Stomach (tissue), 9 donors: ENCODE data around the gene ZNF358. TPM values are rescaled to one million over a fixed set of nuclear protein-coding genes. Genes with fewer than 3 reads are reported as not detected.
A peak's percentile ranks its signal among the peaks of the same experiment; 100 is the strongest.
"Not testable (repeated sequence)": the region's sequence is repeated elsewhere in the genome, so short reads cannot be mapped to it uniquely, and the experiment has no call there.

Experiments
- DNase-seq, 2 donors: peaks; one replicate each; pipeline versions ENCODE4 v3.0.0 to v3.0.0-alpha.2; 2013 to 2019
- H3K27ac ChIP-seq, 5 donors: fragments of 200-600 bp in 4 of 5; sonication (generic) in 4 of 5; one replicate each; pipeline ENCODE4 v1.5.1; 2013 to 2019; ENCODE audit warnings: mild to moderate bottlenecking in 1 of 5, moderate library complexity in 1 of 5
- H3K27me3 ChIP-seq, 3 donors: fragments of 200-600 bp; sonication (generic); one replicate each; pipeline ENCODE4 v1.5.1; 2017 to 2019; ENCODE audit warnings: mixed run types in 1 of 3
- H3K36me3 ChIP-seq, 4 donors: fragments of 200-600 bp; sonication (generic); 1 replicate in 3 of 4; 2 replicates in 1 of 4; pipeline ENCODE4 v1.5.1; 2016 to 2019
- H3K4me1 ChIP-seq, 4 donors: fragments of 200-600 bp; sonication (generic); one replicate each; pipeline ENCODE4 v1.5.1; 2016 to 2019
- H3K4me3 ChIP-seq, 4 donors: fragments of 200-600 bp; sonication (generic) in 3 of 4; one replicate each; pipeline ENCODE4 v1.5.1; 2016 to 2019; ENCODE audit warnings: mild to moderate bottlenecking in 1 of 4
- H3K9me3 ChIP-seq, 4 donors: fragments of 200-600 bp; sonication (generic); one replicate each; pipeline ENCODE4 v1.5.1; 2016 to 2019
- EP300 ChIP-seq: sonication (generic); formaldehyde crosslinking; IDR thresholded peaks from one replicate; pipeline ENCODE4 v1.6.1; 2017; ENCODE audit warnings: antibody characterized with exemption
- POLR2A ChIP-seq, 4 donors: fragments of 450-650 bp; IDR thresholded peaks; one replicate each; pipeline ENCODE4 v1.6.1; 2016; ENCODE audit warnings: antibody characterized with exemption in 4 of 4, control low read depth in 2 of 4, mild to moderate bottlenecking in 1 of 4, moderate library complexity in 1 of 4
- POLR2AphosphoS5 ChIP-seq, 3 donors: sonication (generic); formaldehyde crosslinking; IDR thresholded peaks; one replicate each; pipeline ENCODE4 v1.6.1; 2016; ENCODE audit warnings: antibody characterized with exemption in 3 of 3
- WGBS, 5 donors: extraction: QIAGEN DNeasy Blood & Tissue Kit in 3 of 5; methylation state at CpG; one replicate each; pipeline versions ENCODE4 v1.1.5 to v1.1.7; 2013 to 2018; 5-methylcytosine and 5-hydroxymethylcytosine counted together
- intact Hi-C: fragments of 100-400 bp; cut with DNase I; formaldehyde crosslinking; loops from one replicate; pipeline ENCODE4 v1.15.1; 2023; ENCODE audit warnings: low total_unique reads
- polyA plus RNA-seq, 3 donors: library from polyadenylated mRNA; stranded (reverse); fragments of 200-250 nt; gene quantifications; one replicate each; pipeline ENCODE4 v1.2.3, GENCODE V29; 2013
- total RNA-seq, 5 donors: library from RNA; depleted of rRNA; stranded (reverse); fragments of >200 nt; gene quantifications; one replicate each; pipeline versions ENCODE4 v1.1.0 to v1.2.3, GENCODE V29; 2014 to 2016
- TF ChIP-seq, protein P1 (sequence below), 7 experiments: fragments of 450-650 bp in 4 of 7; fragments of 200-600 bp in 3 of 7; sonication (generic) in 3 of 7; IDR thresholded peaks; one replicate each; pipeline ENCODE4 v1.5.1; 2016 to 2019; ENCODE audit warnings: antibody characterized with exemption in 7 of 7, control low read depth in 2 of 7, mild to moderate bottlenecking in 1 of 7
- donor health status: healthy with polysubstance abuse.
- donor health status: Bipolar disorder and iron deficiency.
- donor health status: healthy.

The ZNF358 gene
- total and polyA plus RNA-seq, 8 donors = 6.2 to 304 (median 74.1) TPM

DNA sequence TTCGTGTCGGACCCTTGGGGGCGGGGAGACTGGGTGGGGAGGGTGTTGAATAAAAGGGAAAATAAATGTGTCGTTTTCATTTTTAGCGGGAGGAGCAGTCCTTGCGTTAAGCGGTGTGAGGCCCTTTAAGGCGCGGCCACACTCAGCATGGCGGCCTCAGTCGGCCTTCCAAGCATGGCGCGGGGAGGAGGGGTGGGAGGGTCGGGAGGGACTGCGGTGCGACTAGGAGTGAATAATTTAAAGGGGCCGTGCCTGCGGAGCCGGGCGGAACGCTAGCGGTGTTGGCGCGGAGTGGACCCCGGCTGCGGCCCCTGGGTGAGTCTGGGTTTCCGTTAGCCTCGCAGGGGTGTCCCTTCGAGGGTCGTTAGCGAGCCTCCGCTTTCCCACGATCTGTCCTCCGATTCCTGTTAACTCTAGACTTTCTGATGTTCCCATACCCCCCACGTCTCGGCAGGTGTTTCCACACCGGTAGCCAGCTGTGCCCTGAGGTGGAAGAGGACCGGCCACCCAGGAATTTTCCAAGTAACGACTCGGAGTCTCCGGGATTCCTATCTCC is 18.1 kb downstream of the ZNF358 start:
- DNase-seq = peak; percentile 88 to 97
- Histone ChIP-seq H3K36me3 (peaks cover 23 to 54% (median 46%) of the 10 kb centered on the region in 4 donors), H3K4me1 (peaks cover 7 to 31% (median 25%) of the 10 kb centered on the region in 4 donors), H3K9me3 (no peaks in the 10 kb centered on the region), H3K27me3 (no peaks in the 10 kb centered on the region), H3K27ac (peak overlapping the region; percentile 92 to 94 (median 92)), H3K4me3 (peak overlapping the region; percentile 77 to 82 (median 80))
- intact Hi-C loops = no loop called here
- WGBS, 5 donors = 0 to 1% (median 0%) methylated on average over 21 to 41 of the region's 41 CpGs
- TF ChIP-seq EP300 (no peak), POLR2AphosphoS5 (IDR thresholded peaks at IDR 0.05) (peak; percentile 65 to 94 (median 88))

DNA sequence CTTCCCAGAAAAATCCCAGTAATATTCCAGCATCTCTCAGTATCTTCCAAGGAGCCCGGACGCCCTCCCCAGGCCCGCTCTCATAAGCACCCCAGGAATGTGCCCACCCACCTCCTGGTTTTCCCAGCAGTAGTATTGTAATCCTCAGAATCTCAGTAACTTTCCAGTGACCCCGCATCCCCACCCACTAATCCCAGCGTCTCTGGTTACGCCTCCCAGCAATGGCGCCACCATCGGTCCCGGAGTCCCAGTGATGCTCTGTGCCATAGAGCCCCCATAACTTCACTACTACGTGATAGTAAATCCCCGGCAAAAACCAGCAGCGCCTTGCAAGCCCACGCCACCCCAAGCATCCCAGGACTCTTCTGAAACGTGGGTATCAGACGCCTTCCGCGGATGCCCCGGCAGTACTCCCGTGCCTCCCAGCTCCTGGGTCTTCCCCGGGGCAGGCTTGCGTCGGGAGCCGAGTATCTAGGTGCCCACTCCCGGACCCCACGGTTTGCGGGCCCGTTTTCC is 18.7 kb downstream of the ZNF358 start:
- H3K9me3 ChIP-seq = no peaks in the 10 kb centered on the region
- 0% methylated on average over 9 to 27 of the region's 27 CpGs for WGBS, 5 donors
- peak overlapping the region; percentile 92 to 94 (median 92) for H3K27ac ChIP-seq
- H3K4me3 ChIP-seq = peak overlapping the region; percentile 77 to 82 (median 80)
- no peaks in the 10 kb centered on the region for H3K27me3 ChIP-seq
- TF ChIP-seq EP300 = no peak
- TF ChIP-seq, protein P1, sequence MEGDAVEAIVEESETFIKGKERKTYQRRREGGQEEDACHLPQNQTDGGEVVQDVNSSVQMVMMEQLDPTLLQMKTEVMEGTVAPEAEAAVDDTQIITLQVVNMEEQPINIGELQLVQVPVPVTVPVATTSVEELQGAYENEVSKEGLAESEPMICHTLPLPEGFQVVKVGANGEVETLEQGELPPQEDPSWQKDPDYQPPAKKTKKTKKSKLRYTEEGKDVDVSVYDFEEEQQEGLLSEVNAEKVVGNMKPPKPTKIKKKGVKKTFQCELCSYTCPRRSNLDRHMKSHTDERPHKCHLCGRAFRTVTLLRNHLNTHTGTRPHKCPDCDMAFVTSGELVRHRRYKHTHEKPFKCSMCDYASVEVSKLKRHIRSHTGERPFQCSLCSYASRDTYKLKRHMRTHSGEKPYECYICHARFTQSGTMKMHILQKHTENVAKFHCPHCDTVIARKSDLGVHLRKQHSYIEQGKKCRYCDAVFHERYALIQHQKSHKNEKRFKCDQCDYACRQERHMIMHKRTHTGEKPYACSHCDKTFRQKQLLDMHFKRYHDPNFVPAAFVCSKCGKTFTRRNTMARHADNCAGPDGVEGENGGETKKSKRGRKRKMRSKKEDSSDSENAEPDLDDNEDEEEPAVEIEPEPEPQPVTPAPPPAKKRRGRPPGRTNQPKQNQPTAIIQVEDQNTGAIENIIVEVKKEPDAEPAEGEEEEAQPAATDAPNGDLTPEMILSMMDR (IDR thresholded peaks at IDR 0.05) = no peak
- no peak for TF ChIP-seq POLR2A (IDR thresholded peaks at IDR 0.05)
- TF ChIP-seq POLR2AphosphoS5 (IDR thresholded peaks at IDR 0.05) = no peak
- peaks cover 23 to 54% (median 46%) of the 10 kb centered on the region in 4 donors for H3K36me3 ChIP-seq
- intact Hi-C loops = no loop called here
- peaks cover 7 to 31% (median 25%) of the 10 kb centered on the region in 4 donors for H3K4me1 ChIP-seq
- peak; percentile 40 to 89 for DNase-seq

DNA sequence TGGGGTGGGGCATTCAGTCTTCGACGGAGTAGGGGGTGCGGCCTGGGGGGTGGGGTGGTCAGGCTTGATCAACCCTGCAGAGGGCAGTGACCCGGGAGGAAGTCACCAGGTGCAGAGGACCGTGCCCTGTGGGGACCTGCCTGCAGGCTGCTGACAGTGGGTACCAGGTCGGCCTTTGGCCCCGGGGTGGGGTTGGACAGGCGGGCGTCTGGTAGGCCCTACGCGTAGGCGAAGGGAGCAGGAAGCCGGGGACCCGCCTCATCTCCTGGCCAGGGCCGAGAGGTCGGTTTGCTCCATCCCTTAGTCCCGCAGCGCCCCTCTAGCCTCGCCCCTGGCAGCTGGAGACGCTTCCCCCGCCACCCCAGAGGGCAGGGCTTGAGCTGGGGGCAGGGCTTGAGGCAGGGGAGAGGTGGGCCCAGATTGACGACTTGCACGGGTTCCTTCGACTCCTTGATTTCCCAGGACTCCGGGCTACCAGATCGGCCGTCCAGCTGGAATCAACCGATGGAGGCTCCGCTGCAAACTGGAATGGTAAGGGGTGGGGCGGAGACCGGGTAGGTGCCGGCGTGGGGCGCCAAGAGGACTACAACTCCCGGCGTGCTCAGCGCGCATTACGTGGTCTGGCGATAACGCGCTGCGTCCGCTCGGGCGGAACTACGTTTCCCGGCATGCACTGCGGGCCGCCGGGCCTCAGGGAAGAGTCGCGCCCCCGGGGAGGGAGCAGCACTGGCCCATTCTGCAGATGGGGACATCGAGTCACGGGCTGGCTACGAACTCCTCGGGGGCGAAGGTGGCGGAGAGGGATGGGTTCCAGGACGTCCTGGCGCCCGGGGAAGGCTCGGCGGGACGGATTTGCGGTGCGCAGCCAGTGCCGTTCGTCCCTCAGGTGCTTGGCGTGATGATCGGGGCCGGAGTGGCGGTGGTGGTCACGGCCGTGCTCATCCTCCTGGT is 19.4 kb downstream of the ZNF358 start, which contains the start of gene PNPLA6:
TSS of gene PNPLA6 (plus strand) at position 671 of the 951 bp plus-strand sequence. CDS start at position 743, 72 bp downstream.
- H3K9me3 ChIP-seq = no peaks in the 10 kb centered on the region
- DNase-seq = peak; percentile 97 to 99
- H3K4me1 ChIP-seq = peaks cover 7 to 31% (median 25%) of the 10 kb centered on the region in 4 donors
- H3K36me3 ChIP-seq = peaks cover 29 to 54% (median 46%) of the 10 kb centered on the region in 4 donors
- intact Hi-C loops = no loop called here
- TF ChIP-seq, protein P1 (IDR thresholded peaks at IDR 0.05) = peak in 1 of 7 experiments; percentile 7
- TF ChIP-seq POLR2A (IDR thresholded peaks at IDR 0.05) = peak in 1 of 4 donors; percentile 39
- TF ChIP-seq POLR2AphosphoS5 (IDR thresholded peaks at IDR 0.05) = peak; percentile 80 to 95 (median 91)
- no peak for TF ChIP-seq EP300
- 0 to 1% (median 0%) methylated on average over 23 to 76 of the region's 76 CpGs for WGBS, 5 donors
- H3K27ac ChIP-seq = peak within 1 kb of the TSS; percentile 92 to 94 (median 92)
- H3K27me3 ChIP-seq = no peaks in the 10 kb centered on the region
- peak within 1 kb of the TSS; percentile 77 to 82 (median 80) for H3K4me3 ChIP-seq

DNA sequence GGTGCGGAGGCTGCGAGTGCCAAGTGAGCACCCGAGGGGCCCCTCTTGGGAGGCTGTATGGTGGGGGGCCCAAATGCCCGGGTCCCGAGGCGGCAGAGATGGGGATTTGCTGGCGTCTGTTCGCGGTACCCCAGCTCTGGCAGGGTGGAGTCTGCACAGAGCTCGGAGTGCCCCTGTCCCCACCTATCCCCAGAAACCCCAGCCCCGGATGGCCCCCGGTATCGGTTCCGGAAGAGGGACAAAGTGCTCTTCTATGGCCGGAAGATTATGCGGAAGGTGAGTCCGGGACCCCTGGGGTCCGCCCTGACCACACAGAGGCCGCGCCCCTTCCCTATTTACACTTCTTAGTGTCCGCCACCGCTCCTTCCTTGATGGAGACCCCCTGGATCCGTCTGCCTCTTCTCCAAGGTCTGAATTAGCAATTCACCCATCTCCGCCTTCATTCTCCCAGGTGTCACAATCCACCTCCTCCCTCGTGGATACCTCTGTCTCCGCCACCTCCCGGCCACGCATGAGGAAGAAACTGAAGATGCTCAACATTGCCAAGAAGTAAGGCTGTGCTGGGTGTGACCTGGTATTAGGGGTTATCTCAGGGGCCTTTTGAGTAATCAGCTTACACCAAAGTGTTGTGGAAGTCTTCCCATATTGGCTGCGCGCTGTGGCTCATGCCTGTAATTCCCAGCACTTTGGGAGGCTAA is 20.2 kb downstream of the ZNF358 start:
- no peak for DNase-seq
- 8 to 22% (median 15%) methylated on average over 20 to 30 of the region's 30 CpGs for WGBS, 5 donors
- Histone ChIP-seq H3K4me3 (peak overlapping the region; percentile 77 to 82 (median 80)), H3K4me1 (peaks cover 7 to 31% (median 25%) of the 10 kb centered on the region in 4 donors), H3K27ac (peak overlapping the region; percentile 92 to 94 (median 92)), H3K36me3 (peaks cover 34 to 54% (median 47%) of the 10 kb centered on the region in 4 donors), H3K27me3 (no peaks in the 10 kb centered on the region), H3K9me3 (no peaks in the 10 kb centered on the region)
- TF ChIP-seq EP300 (no peak), POLR2A (IDR thresholded peaks at IDR 0.05) (no peak)
- intact Hi-C loops = no loop called here

DNA sequence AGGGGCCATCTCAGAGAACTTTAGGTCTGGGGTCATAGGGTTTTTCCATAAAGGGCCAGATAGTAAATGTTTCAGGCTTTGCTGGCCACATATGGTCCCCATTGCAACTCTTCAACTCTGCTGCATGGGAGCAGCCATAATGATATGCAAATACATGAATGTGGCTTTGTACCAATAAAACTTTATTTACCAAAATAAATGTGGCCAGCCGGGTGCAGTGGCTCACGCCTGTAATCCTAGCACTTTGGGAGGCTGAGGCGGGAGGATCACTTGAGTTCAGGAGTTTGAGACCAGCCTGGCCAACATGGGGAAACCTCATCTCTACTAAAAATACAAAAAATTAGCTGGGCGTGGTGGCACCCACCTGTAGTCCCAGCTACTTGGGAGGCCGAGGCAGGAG is 23.1 kb downstream of the ZNF358 start:
- intact Hi-C loops, H3K27me3 ChIP-seq, H3K9me3 ChIP-seq, H3K4me3 ChIP-seq, H3K27ac ChIP-seq, DNase-seq: not testable (repeated sequence)
- peaks cover 7 to 26% (median 15%) of the 10 kb centered on the region in 4 donors for H3K4me1 ChIP-seq
- 92 to 98% (median 97%) methylated on average over 5 of the region's 5 CpGs for WGBS, 5 donors
- H3K36me3 ChIP-seq = peaks cover 56 to 72% (median 71%) of the 10 kb centered on the region in 4 donors
